Thymus (tissue), 11 donors: ENCODE measurements around the gene CAV2. TPM values are rescaled to one million over a fixed set of nuclear protein-coding genes. Genes with fewer than 3 reads are reported as not detected.

Experiments
- DNase-seq, 9 donors: peaks; one replicate each; pipeline ENCODE4 v3.0.0-alpha.2; 2013; ENCODE audit warnings: low spot score in 9 of 9, low read depth in 6 of 9, missing footprints in 1 of 9
- H3K27ac ChIP-seq, 2 donors: one replicate each; pipeline ENCODE4 v1.5.1; 2013; ENCODE audit warnings: control low read depth in 1 of 2, low read depth in 1 of 2, low read length in 1 of 2, mild to moderate bottlenecking in 1 of 2, moderate library complexity in 1 of 2
- H3K27me3 ChIP-seq, 2 donors: one replicate each; pipeline ENCODE4 v1.5.1; 2013; ENCODE audit warnings: low read length in 1 of 2; ENCODE audit not compliant: control insufficient read depth in 2 of 2, insufficient read depth in 1 of 2
- H3K36me3 ChIP-seq, 2 donors: one replicate each; pipeline ENCODE4 v1.5.1; 2013; ENCODE audit warnings: low read length in 1 of 2, mild to moderate bottlenecking in 1 of 2, moderate library complexity in 1 of 2; ENCODE audit not compliant: control insufficient read depth in 2 of 2, insufficient read depth in 2 of 2
- H3K4me1 ChIP-seq, 2 donors: one replicate each; pipeline ENCODE4 v1.5.1; 2013; ENCODE audit warnings: low read length in 2 of 2; ENCODE audit not compliant: control insufficient read depth in 2 of 2, insufficient read depth in 2 of 2
- H3K4me3 ChIP-seq, 2 donors: one replicate each; pipeline ENCODE4 v1.5.1; 2013; ENCODE audit warnings: low read length in 2 of 2, control low read depth in 1 of 2, mild to moderate bottlenecking in 1 of 2
- H3K9me3 ChIP-seq, 2 donors: one replicate each; pipeline ENCODE4 v1.5.1; 2013; ENCODE audit warnings: low read length in 1 of 2, mild to moderate bottlenecking in 1 of 2; ENCODE audit not compliant: control insufficient read depth in 2 of 2, insufficient read depth in 1 of 2
- WGBS: extraction: QIAGEN DNeasy Blood & Tissue Kit; methylation state at CpG from one replicate; pipeline ENCODE4 v1.1.7; 2013; 5-methylcytosine and 5-hydroxymethylcytosine counted together
- polyA plus RNA-seq: library from polyadenylated mRNA; stranded (reverse); fragments of 200-250 nt; gene quantifications from one replicate; pipeline ENCODE4 v1.2.3, GENCODE V29; 2013
- total RNA-seq: library from RNA; stranded (reverse); fragments of 120-200 nt; gene quantifications from one replicate; pipeline ENCODE4 v1.2.4, GENCODE V29; 2013
- donor health status: healthy.

CAV2 gene
- total and polyA plus RNA-seq, 2 donors, result 6.0 to 29.7 TPM

- H3K27me3 ChIP-seq, result no peaks in the 10 kb centered on the region
- H3K4me1 ChIP-seq, result no peaks in the 10 kb centered on the region
- WGBS, result 96% methylated on average over 11 of the region's 11 CpGs
- H3K4me3 ChIP-seq, result no peak overlapping the region
- H3K27ac ChIP-seq, result no peak overlapping the region
- H3K9me3 ChIP-seq, result no peaks in the 10 kb centered on the region
- no peaks in the 10 kb centered on the region for H3K36me3 ChIP-seq
- no peak for DNase-seq
These were observed 46.5 kb downstream of the CAV2 start for GRCh38 chr7:116546054-116546453.

GRCh38 chr7:116546916-116547315 is 47.4 kb downstream of the CAV2 start:
- Histone ChIP-seq H3K27ac (no peak overlapping the region), H3K4me1 (no peaks in the 10 kb centered on the region), H3K4me3 (no peak overlapping the region), H3K36me3 (no peaks in the 10 kb centered on the region), H3K27me3 (no peaks in the 10 kb centered on the region), H3K9me3 (no peaks in the 10 kb centered on the region)
- 95% methylated on average over 1 of the region's 1 CpG for WGBS
- no peak for DNase-seq

DNA sequence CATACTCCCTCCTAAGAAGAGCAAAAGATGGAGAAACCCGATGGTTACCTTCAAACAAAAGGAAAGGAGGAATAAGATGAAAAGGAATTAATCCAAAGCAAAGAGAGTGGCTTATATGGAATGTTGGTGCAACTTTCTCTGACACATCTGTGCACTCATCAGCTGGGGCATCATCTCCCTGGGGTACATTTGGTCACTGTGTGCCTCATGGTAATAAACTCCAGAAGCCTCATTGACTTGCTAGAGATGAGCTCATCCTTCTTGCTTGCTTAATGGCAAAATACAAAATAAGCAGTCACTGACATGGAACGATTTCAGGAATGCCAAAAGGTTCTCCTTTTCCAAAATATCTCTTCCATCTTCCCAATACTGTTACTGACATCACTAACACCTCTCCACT is 47.8 kb downstream of the CAV2 start:
- Histone ChIP-seq H3K27ac (no peak overlapping the region), H3K36me3 (no peaks in the 10 kb centered on the region), H3K27me3 (no peaks in the 10 kb centered on the region), H3K4me1 (no peaks in the 10 kb centered on the region), H3K4me3 (no peak overlapping the region), H3K9me3 (no peaks in the 10 kb centered on the region)
- no peak for DNase-seq
- WGBS, result 94% methylated on average over 2 of the region's 2 CpGs

- no peaks in the 10 kb centered on the region for H3K36me3 ChIP-seq
- no peak overlapping the region for H3K4me3 ChIP-seq
- 89% methylated on average over 3 of the region's 3 CpGs for WGBS
- H3K27ac ChIP-seq, result no peak overlapping the region
- no peaks in the 10 kb centered on the region for H3K9me3 ChIP-seq
- no peak for DNase-seq
- no peaks in the 10 kb centered on the region for H3K4me1 ChIP-seq
- no peaks in the 10 kb centered on the region for H3K27me3 ChIP-seq
These were observed 49.0 kb downstream of the CAV2 start for GRCh38 chr7:116548506-116548905.

DNA sequence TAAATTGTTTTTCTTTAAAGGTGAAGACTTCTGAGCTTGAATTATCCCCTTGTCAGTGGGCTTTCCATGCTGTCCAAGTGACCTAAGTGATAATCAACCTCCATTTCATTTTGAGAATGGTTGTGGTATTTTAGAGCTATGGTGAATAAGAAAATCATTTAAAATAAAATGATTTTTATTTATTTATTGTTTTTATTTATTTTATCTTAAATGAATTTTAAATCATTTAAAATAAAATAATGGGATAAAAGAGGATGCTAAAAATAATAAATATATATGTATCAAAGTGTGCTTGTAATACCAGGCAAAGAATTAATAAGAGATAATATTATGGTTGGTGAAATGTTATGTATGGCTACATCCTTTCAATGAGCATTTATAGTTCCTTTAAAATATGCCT is 49.8 kb downstream of the CAV2 start:
- Histone ChIP-seq H3K27me3 (no peaks in the 10 kb centered on the region), H3K9me3 (no peaks in the 10 kb centered on the region), H3K4me1 (no peaks in the 10 kb centered on the region), H3K36me3 (no peaks in the 10 kb centered on the region), H3K4me3 (no peak overlapping the region), H3K27ac (no peak overlapping the region)
- DNase-seq, result no peak

GRCh38 chr7:116551692-116552091 is 52.2 kb downstream of the CAV2 start:
- Histone ChIP-seq H3K27ac (no peak overlapping the region), H3K36me3 (no peaks in the 10 kb centered on the region), H3K4me1 (no peaks in the 10 kb centered on the region), H3K27me3 (no peaks in the 10 kb centered on the region), H3K4me3 (no peak overlapping the region), H3K9me3 (no peaks in the 10 kb centered on the region)
- WGBS, result 94% methylated on average over 5 of the region's 5 CpGs
- DNase-seq, result no peak

DNA sequence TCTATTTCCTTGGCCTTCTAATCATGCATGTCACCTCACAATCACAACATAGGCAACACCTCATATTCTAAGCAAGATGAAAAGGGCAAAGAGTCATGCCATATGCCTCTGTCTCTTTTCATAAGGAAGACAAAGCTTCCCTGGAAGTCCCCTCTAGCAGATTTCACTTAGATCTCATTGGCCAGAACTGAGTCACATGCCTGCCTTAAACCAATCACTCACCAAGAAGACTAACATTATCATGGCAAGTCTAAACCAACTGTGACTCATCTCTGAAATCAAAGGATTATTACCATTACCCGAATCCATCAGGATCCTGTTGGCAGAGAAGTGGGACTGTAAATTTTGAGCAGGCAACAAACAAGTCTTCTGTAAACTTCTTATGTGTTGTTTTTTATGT is 53.1 kb downstream of the CAV2 start:
- 95% methylated on average over 1 of the region's 1 CpG for WGBS

DNA sequence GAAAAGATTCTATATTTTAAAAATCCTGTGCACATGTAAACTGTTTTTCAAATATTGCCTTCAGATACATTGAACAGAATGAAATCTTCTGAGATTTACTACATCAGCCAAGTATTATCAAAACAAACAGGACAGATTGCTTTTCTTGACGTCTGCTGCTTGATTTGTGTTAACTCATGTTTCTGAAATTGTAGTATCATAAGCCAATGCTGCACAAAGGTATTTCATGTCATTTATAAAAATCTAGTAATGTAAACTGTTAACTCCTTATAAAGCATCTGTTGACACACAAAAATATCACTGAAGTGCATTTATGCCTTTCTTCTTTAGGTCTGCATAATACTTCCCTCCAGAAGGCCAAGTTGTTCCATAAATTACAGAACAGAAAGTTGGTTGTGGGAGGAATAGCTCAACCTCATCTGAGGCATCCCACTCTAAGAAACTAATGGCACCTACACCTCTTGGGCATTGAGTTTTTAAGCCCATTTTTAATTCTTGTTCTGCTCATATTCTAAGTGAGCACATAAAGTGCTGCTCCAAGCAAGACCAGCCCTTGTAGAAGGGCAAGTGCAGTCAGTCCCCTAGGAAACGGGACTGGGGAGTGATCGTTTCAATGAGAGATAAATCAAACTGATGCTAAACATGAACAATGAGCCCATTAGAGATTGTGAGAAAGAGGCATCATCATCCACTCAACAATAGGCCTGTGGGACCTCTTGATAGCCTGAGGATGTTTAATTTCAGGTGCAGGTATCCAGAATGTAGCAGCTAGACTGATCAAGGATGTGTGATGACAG is 53.8 kb downstream of the CAV2 start:
- H3K36me3 ChIP-seq, result no peaks in the 10 kb centered on the region
- H3K4me3 ChIP-seq, result no peak overlapping the region
- no peak overlapping the region for H3K27ac ChIP-seq
- no peaks in the 10 kb centered on the region for H3K4me1 ChIP-seq
- 95% methylated on average over 3 of the region's 3 CpGs for WGBS
- no peaks in the 10 kb centered on the region for H3K9me3 ChIP-seq
- H3K27me3 ChIP-seq, result no peaks in the 10 kb centered on the region
- no peak for DNase-seq

More for the DNA sequence above, 53.1 kb downstream of the CAV2 start:
- no peaks in the 10 kb centered on the region for H3K36me3 ChIP-seq
- H3K27ac ChIP-seq, result no peak overlapping the region
- no peaks in the 10 kb centered on the region for H3K27me3 ChIP-seq
- no peaks in the 10 kb centered on the region for H3K4me1 ChIP-seq
- H3K9me3 ChIP-seq, result no peaks in the 10 kb centered on the region
- DNase-seq, result no peak
- H3K4me3 ChIP-seq, result no peak overlapping the region

GRCh38 chr7:116554436-116554835 is 54.9 kb downstream of the CAV2 start:
- Histone ChIP-seq H3K27ac (no peak overlapping the region), H3K4me1 (no peaks in the 10 kb centered on the region), H3K27me3 (no peaks in the 10 kb centered on the region), H3K9me3 (no peaks in the 10 kb centered on the region), H3K4me3 (no peak overlapping the region), H3K36me3 (no peaks in the 10 kb centered on the region)
- no peak for DNase-seq
